Coronary artery (tissue), 2 donors: ENCODE measurements around the gene RANBP17.

Experiments
- DNase-seq: peaks from one replicate; pipeline ENCODE4 v3.0.0-alpha.2; 2017; ENCODE audit warnings: low spot score
- H3K27ac ChIP-seq, 2 donors: fragments of 200-600 bp; sonication (generic); one replicate each; pipeline ENCODE4 v1.5.1; 2016 to 2019
- H3K4me3 ChIP-seq: fragments of 200-600 bp; sonication (generic); 2 replicates; pipeline ENCODE4 v1.5.1; 2016; ENCODE audit warnings: mild to moderate bottlenecking, moderate library complexity
- TF ChIP-seq, protein P1 (sequence below): fragments of 200-600 bp; sonication (generic); IDR thresholded peaks from one replicate; pipeline ENCODE4 v1.5.1; 2019; ENCODE audit warnings: antibody characterized with exemption

Gene RANBP17

DNA sequence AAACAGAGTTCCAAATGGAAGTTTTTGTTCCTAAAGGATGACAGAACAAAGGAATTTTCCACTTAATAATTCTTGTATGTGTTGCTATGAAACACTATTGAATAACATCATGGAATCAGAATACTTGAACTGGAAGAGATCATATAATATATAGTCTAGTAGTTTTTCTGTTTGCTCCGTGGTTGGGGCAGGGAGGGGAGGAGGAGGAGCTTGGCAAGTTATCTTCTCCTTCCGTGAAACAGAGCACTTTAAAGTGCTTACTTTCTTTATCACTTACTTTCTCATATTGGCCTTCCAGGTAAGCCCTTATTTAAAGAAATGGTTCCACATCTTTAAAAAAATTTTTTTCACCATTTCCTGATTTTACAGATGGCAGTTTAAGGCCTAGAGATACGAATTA, 281.4 kb downstream of the RANBP17 start:
- TF ChIP-seq, protein P1, sequence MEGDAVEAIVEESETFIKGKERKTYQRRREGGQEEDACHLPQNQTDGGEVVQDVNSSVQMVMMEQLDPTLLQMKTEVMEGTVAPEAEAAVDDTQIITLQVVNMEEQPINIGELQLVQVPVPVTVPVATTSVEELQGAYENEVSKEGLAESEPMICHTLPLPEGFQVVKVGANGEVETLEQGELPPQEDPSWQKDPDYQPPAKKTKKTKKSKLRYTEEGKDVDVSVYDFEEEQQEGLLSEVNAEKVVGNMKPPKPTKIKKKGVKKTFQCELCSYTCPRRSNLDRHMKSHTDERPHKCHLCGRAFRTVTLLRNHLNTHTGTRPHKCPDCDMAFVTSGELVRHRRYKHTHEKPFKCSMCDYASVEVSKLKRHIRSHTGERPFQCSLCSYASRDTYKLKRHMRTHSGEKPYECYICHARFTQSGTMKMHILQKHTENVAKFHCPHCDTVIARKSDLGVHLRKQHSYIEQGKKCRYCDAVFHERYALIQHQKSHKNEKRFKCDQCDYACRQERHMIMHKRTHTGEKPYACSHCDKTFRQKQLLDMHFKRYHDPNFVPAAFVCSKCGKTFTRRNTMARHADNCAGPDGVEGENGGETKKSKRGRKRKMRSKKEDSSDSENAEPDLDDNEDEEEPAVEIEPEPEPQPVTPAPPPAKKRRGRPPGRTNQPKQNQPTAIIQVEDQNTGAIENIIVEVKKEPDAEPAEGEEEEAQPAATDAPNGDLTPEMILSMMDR = no peak
- H3K4me3 ChIP-seq = no peak overlapping the region
- DNase-seq = no peak

DNA sequence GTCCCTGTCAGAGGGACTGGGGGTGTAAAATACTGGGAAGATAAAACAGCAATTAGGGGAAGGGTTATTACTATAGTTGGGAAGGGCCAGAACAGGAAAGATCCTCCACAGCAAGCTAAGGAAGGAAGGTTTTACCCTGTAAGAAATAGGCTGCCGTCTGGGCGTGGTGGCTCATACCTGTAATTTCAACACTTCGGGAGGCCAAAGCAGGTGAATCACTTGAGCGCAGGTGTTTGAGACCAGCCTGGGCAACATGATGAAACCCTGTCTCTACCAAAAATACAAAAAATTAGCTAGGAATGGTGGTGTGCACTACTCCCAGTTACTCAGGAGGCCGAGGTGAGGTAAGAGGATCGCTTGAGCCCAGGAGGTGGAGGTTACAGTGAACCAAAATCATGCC, 282.1 kb downstream of the RANBP17 start:
- H3K4me3 ChIP-seq = no peak overlapping the region
- no peak overlapping the region for H3K27ac ChIP-seq
- TF ChIP-seq, protein P1 = no peak
- no peak for DNase-seq

More for the DNA sequence above, 281.4 kb downstream of the RANBP17 start:
- no peak overlapping the region for H3K27ac ChIP-seq

DNA sequence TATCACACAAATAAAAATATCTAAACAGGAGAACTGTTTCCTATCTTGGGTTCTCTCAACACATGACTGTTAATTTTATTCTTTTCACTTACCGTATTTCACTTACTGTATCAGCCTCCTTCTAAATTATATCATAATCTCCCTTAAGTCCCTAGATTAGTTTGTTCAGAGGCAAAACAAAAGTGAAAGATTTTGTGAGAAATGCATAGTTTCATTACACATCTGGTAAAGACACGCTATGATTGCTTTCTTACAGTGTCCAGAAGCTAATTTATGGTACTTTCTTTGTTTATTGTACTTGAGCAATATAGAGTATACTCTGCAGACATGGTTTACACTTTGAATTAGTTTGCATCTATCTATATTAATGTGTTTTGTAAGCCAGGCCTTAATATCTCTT, 287.5 kb downstream of the RANBP17 start:
- no peak for DNase-seq
- Histone ChIP-seq H3K27ac (no peak overlapping the region), H3K4me3 (no peak overlapping the region)
- TF ChIP-seq, protein P1 = no peak

DNA sequence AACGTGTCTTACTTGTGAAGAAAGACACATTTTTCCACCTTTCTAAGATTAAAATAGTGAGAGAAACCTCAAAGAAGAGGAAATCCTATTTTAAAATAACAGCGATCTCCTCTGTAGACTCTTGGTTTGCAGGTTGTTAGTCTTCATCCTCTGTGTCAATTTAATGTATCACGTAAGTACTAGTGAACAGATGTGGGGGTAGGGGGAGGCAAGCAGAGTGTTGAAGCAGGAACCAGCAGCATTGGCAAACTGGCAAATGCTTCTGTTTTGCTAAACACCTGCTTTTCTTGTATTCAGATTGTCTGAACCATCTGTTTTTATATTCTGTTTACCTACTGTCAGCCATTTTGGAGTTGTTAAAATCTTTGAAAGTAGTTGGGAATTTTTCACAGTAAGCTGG, 288.0 kb downstream of the RANBP17 start:
- H3K4me3 ChIP-seq = no peak overlapping the region
- no peak for DNase-seq
- TF ChIP-seq, protein P1 = no peak
- H3K27ac ChIP-seq = no peak overlapping the region

DNA sequence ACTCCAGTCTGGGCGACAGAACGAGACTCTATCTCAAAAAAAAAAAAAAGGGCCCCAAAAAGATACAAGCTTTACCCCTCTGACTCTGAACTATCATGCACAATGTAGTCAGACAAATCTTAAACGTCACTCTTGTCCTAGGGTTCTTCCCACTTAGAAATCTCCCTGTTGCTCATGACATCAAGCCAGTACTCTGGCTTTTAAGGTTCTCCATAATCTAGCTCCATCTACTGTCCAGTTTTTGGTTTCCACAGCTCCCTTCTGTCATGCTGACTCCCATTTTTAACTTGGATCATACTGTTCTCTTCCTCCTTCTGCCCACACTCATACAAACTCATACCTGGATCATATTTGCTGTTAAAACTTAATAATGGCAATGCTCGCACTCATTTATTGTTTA, 290.6 kb downstream of the RANBP17 start:
- TF ChIP-seq, protein P1 = no peak
- no peak for DNase-seq
- Histone ChIP-seq H3K4me3 (no peak overlapping the region), H3K27ac (no peak overlapping the region)

DNA sequence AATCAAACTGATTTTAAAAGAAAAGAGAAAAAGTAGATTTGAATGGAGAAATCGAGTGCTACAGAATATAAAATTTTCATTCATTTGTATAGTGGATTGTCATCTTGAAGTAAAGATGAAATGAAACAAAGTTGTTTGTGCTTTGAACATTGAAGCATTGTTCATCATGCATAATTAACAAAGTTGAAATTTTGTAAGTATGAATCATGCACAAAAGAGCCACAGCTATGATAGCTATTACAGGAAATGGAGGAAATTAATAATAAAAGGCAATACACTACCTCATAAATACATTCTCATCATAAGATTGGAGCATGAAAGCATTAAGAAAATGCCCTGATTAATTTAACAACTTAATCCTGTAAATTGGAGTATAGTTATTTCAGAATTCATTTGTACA, 293.8 kb downstream of the RANBP17 start:
- no peak overlapping the region for H3K4me3 ChIP-seq
- TF ChIP-seq, protein P1 = no peak
- DNase-seq = no peak
- H3K27ac ChIP-seq = no peak overlapping the region

DNA sequence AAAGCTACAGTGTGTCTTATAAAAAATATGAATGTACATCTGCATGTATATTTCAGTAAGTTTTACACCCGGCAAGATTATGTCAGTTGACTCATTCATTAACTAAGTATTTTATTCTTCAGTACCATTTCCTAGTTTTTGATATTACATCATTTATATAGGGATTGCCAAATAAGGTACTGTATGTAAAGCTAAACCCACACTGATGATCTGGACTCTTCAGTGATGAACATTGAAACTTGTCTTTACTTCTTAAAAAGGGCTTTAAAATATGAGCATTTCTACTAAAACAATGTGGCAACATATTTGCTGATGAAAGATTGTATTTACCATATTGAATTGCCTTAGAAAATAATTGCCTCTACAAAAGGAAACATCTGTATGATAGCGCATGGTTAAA, 295.5 kb downstream of the RANBP17 start:
- TF ChIP-seq, protein P1 = no peak
- Histone ChIP-seq H3K4me3 (no peak overlapping the region), H3K27ac (no peak overlapping the region)
- no peak for DNase-seq
